Occipital lobe (tissue), 2 donors: ENCODE measurements around the gene LRRK1. TPM values are rescaled to one million over a fixed set of nuclear protein-coding genes. Genes with fewer than 3 reads are reported as not detected.

Experiments used
- DNase-seq: peaks from one replicate; lab custom pipeline; 2025; lab: John Stamatoyannopoulos, UW
- total RNA-seq: library from RNA; depleted of rRNA; stranded (reverse); fragments of >200 nt; gene quantifications from one replicate; pipeline ENCODE4 v1.2.3, GENCODE V29; 2014

The LRRK1 gene
- total RNA-seq, 1 donor from 2014 or later, result 1.4 TPM

- DNase-seq, result no peak
These were observed 85.3 kb downstream of the LRRK1 start for GRCh38 chr15:101004500-101004899.

- DNase-seq, result no peak
These were observed 86.0 kb downstream of the LRRK1 start for GRCh38 chr15:101004986-101005747.

GRCh38 chr15:101006931-101007691 lies 88.0 kb downstream of the LRRK1 start:
- DNase-seq, result peak; percentile 59

GRCh38 chr15:101008158-101009139 lies 89.3 kb downstream of the LRRK1 start:
- no peak for DNase-seq

GRCh38 chr15:101009176-101009575 lies 90.0 kb downstream of the LRRK1 start:
- no peak for DNase-seq

- DNase-seq, result no peak
These were observed 91.6 kb downstream of the LRRK1 start for GRCh38 chr15:101010781-101011180.

GRCh38 chr15:101012326-101013200 lies 93.4 kb downstream of the LRRK1 start:
- no peak for DNase-seq

- no peak for DNase-seq
These were observed 94.0 kb downstream of the LRRK1 start for GRCh38 chr15:101013201-101013550.

GRCh38 chr15:101013769-101014675 lies 94.9 kb downstream of the LRRK1 start:
- DNase-seq, result no peak

- peak; percentile 50 for DNase-seq
These were observed 96.0 kb downstream of the LRRK1 start for GRCh38 chr15:101014921-101015841.

GRCh38 chr15:101016581-101016980 lies 97.4 kb downstream of the LRRK1 start:
- no peak for DNase-seq

- no peak for DNase-seq
These were observed 98.1 kb downstream of the LRRK1 start for GRCh38 chr15:101017093-101017754.

GRCh38 chr15:101018016-101018415 lies 98.9 kb downstream of the LRRK1 start:
- no peak for DNase-seq

GRCh38 chr15:101018450-101018849 lies 99.3 kb downstream of the LRRK1 start:
- no peak for DNase-seq

- no peak for DNase-seq
These were observed 100.3 kb downstream of the LRRK1 start for GRCh38 chr15:101019366-101019896.

GRCh38 chr15:101020451-101020850 lies 101.3 kb downstream of the LRRK1 start:
- no peak for DNase-seq

GRCh38 chr15:101020945-101021344 lies 101.8 kb downstream of the LRRK1 start:
- DNase-seq, result no peak

- DNase-seq, result no peak
These were observed 103.1 kb downstream of the LRRK1 start for GRCh38 chr15:101022306-101022705.
